HEK293T (cell line): ENCODE results near the gene LUC7L3.

Experiments used
- CTCF ChIA-PET: fragments of 350-600 bp; formaldehyde crosslinking; extraction: SDS; loops from one replicate; lab custom pipeline; 2021; ENCODE audit warnings: antibody characterized with exemption, inconsistent platforms; lab: Yijun Ruan, JAX
- POLR2A ChIA-PET: fragments of 350-600 bp; formaldehyde crosslinking; extraction: SDS; loops from one replicate; lab custom pipeline; 2020; ENCODE audit warnings: antibody characterized with exemption, inconsistent platforms; lab: Yijun Ruan, JAX
- DNase-seq: peaks from one replicate; pipeline ENCODE4 v3.0.0; 2012; ENCODE audit warnings: mixed read lengths; ENCODE audit errors: extremely low spot score
- ARNT ChIP-seq: fragments of 450-650 bp; IDR thresholded peaks from 2 replicates; pipeline ENCODE4 v1.6.1; 2017; ENCODE audit warnings: mild to moderate bottlenecking
- BHLHE40 ChIP-seq: fragments of 450-650 bp; IDR thresholded peaks from 2 replicates; pipeline ENCODE4 v1.6.1; 2016; ENCODE audit warnings: mild to moderate bottlenecking, moderate library complexity, borderline replicate concordance
- CTBP1 ChIP-seq: fragments of 450-650 bp; IDR thresholded peaks from 2 replicates; pipeline ENCODE4 v1.6.1; 2016; ENCODE audit warnings: borderline replicate concordance
- ELF4 ChIP-seq: fragments of 450-650 bp; IDR thresholded peaks from 2 replicates; pipeline ENCODE4 v1.6.1; 2017; ENCODE audit warnings: antibody characterized with exemption
- FOXA1 ChIP-seq: fragments of 450-650 bp; IDR thresholded peaks from 2 replicates; pipeline ENCODE4 v1.6.1; 2016; ENCODE audit warnings: mild to moderate bottlenecking
- FOXK2 ChIP-seq: fragments of 450-650 bp; IDR thresholded peaks from 2 replicates; pipeline ENCODE4 v1.6.1; 2016; ENCODE audit warnings: mild to moderate bottlenecking
- FOXM1 ChIP-seq: fragments of 450-650 bp; IDR thresholded peaks from 2 replicates; pipeline ENCODE4 v1.6.1; 2017; ENCODE audit warnings: mild to moderate bottlenecking, borderline replicate concordance
- HDGF ChIP-seq: fragments of 450-650 bp; IDR thresholded peaks from 2 replicates; pipeline ENCODE4 v1.6.1; 2017; ENCODE audit warnings: antibody characterized with exemption, borderline replicate concordance
- L3MBTL2 ChIP-seq: fragments of 450-650 bp; conservative IDR thresholded peaks from 2 replicates; pipeline ENCODE4 v1.6.1; 2016; ENCODE audit warnings: mild to moderate bottlenecking
- LEF1 ChIP-seq: fragments of 450-650 bp; IDR thresholded peaks from 2 replicates; pipeline ENCODE4 v1.6.1; 2017; ENCODE audit warnings: mild to moderate bottlenecking, borderline replicate concordance
- NFRKB ChIP-seq: fragments of 450-650 bp; IDR thresholded peaks from 2 replicates; pipeline ENCODE4 v1.6.1; 2016; ENCODE audit warnings: mild to moderate bottlenecking, moderate library complexity
- PKNOX1 ChIP-seq: fragments of 450-650 bp; IDR thresholded peaks from 2 replicates; pipeline ENCODE4 v1.6.1; 2016
- SP1 ChIP-seq: fragments of 450-650 bp; IDR thresholded peaks from 2 replicates; pipeline ENCODE4 v1.6.1; 2017
- SUZ12 ChIP-seq: fragments of 450-650 bp; IDR thresholded peaks from 2 replicates; pipeline ENCODE4 v1.6.1; 2016; ENCODE audit warnings: mild to moderate bottlenecking
- TARDBP ChIP-seq: fragments of 450-650 bp; IDR thresholded peaks from 2 replicates; pipeline ENCODE4 v1.6.1; 2016
- ZNF384 ChIP-seq: fragments of 450-650 bp; IDR thresholded peaks from 2 replicates; pipeline ENCODE4 v1.6.1; 2016

The LUC7L3 gene

GRCh38 chr17:50767446-50767845, 48.0 kb downstream of the LUC7L3 start, which contains the start of gene ANKRD40CL:
Gene ANKRD40CL, minus strand, starts transcription at chr17:50767518. Its CDS starts 605 bp downstream, at chr17:50766913.
- CTCF ChIA-PET, result interaction anchor here (5.7 kb wide), 1 partner anchor 16 kb away, joined by 34 read pairs; no protein-coding TSS in a partner anchor
- POLR2A ChIA-PET, result interaction anchor here (1.1 to 1.4 kb wide), 2 partner anchors 11 to 48 kb away, joined by 3 read pairs; partner anchors contain the start of gene LUC7L3
- DNase-seq, result no peak
- TF ChIP-seq FOXA1 (no peak), HDGF (no peak), LEF1 (no peak), FOXM1 (no peak), PKNOX1 (no peak), NFRKB (no peak), ELF4 (no peak), FOXK2 (no peak), BHLHE40 (no peak), TARDBP (no peak)

- ChIA-PET CTCF (interaction anchor here (0.8 kb wide), 1 partner anchor 189 kb away, joined by 7 read pairs; no protein-coding TSS in a partner anchor), POLR2A (interaction anchor here (1.1 to 1.4 kb wide), 2 partner anchors 12 to 49 kb away, joined by 3 read pairs; partner anchors contain the start of gene LUC7L3)
- no peak for DNase-seq
- no peak for TF ChIP-seq NFRKB
- no peak for TF ChIP-seq SP1
- TF ChIP-seq BHLHE40, result no peak
- no peak for TF ChIP-seq CTBP1
- no peak for TF ChIP-seq ELF4
- TF ChIP-seq HDGF, result no peak
- no peak for TF ChIP-seq FOXA1
- TF ChIP-seq ARNT, result no peak
- no peak for TF ChIP-seq FOXM1
- TF ChIP-seq ZNF384, result no peak
- TF ChIP-seq FOXK2, result no peak
- no peak for TF ChIP-seq LEF1
These were observed 49.0 kb downstream of the LUC7L3 start for GRCh38 chr17:50768346-50768761.

- CTCF ChIA-PET, result interaction anchor here (1.0 to 1.2 kb wide), 2 partner anchors 13 kb away, joined by 3 to 5 read pairs; no protein-coding TSS in a partner anchor
These were observed 50.5 kb downstream of the LUC7L3 start for GRCh38 chr17:50769884-50770283.

GRCh38 chr17:50770346-50770745, 50.9 kb downstream of the LUC7L3 start:
- ChIA-PET CTCF (interaction anchor here (1.0 kb wide), 1 partner anchor 13 kb away, joined by 5 read pairs; no protein-coding TSS in a partner anchor), POLR2A (no interaction called here)
- TF ChIP-seq PKNOX1 (no peak), CTBP1 (no peak), LEF1 (no peak), NFRKB (no peak), SUZ12 (no peak), L3MBTL2 (no peak), FOXK2 (no peak), SP1 (no peak), FOXM1 (no peak), ZNF384 (no peak), ARNT (no peak), BHLHE40 (no peak), HDGF (no peak), TARDBP (no peak), FOXA1 (no peak), ELF4 (no peak)
- DNase-seq, result no peak

More at GRCh38 chr17:50769884-50770283, 50.5 kb downstream of the LUC7L3 start:
- POLR2A ChIA-PET, result no interaction called here
- no peak for TF ChIP-seq TARDBP
- DNase-seq, result no peak

- CTCF ChIA-PET, result interaction anchor here (1.8 kb wide), 1 partner anchor 11 kb away, joined by 6 read pairs; no protein-coding TSS in a partner anchor
- no peak for TF ChIP-seq ZNF384
- TF ChIP-seq CTBP1, result no peak
- TF ChIP-seq FOXA1, result no peak
- TF ChIP-seq FOXM1, result no peak
- no peak for TF ChIP-seq TARDBP
- no peak for TF ChIP-seq NFRKB
- no peak for TF ChIP-seq BHLHE40
- no peak for TF ChIP-seq ARNT
- no peak for TF ChIP-seq PKNOX1
- no peak for TF ChIP-seq SUZ12
- no peak for TF ChIP-seq ELF4
- TF ChIP-seq LEF1, result no peak
- TF ChIP-seq FOXK2, result no peak
- TF ChIP-seq SP1, result no peak
- TF ChIP-seq L3MBTL2, result no peak
- no peak for DNase-seq
- POLR2A ChIA-PET, result interaction anchor here (1.0 kb wide), 1 partner anchor 9 kb away, joined by 3 read pairs; no protein-coding TSS in a partner anchor
These were observed 52.8 kb downstream of the LUC7L3 start for GRCh38 chr17:50771991-50772785.

GRCh38 chr17:50774225-50774803, 54.9 kb downstream of the LUC7L3 start:
- DNase-seq, result no peak
- POLR2A ChIA-PET, result no interaction called here
- CTCF ChIA-PET, result no interaction called here
- TF ChIP-seq FOXA1 (no peak), ELF4 (no peak), LEF1 (no peak), PKNOX1 (no peak), ZNF384 (no peak), SUZ12 (no peak), HDGF (no peak)
